ENCODE measurements around the gene APBB2.

DNA sequence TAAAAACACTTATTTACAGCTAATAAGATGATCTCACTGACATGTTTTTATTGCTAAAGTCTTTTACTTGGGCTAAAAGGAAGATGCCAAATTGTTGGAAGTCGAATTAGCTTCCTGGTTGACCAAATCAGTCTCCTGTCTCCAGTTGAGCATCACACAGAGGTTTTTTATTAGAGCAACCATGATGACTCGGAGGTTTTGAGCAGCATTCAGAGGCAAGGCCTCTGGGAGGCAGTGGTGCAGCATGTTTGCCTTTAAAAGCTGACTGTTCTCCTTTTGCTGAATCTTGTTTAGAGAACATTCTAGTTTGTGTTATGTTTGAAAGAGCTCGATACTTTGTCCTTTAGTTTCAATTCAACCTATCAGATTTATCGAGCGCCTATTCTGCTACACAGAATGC, 44.4 kb upstream of the APBB2 start:
- TF ChIP-seq, protein P1, sequence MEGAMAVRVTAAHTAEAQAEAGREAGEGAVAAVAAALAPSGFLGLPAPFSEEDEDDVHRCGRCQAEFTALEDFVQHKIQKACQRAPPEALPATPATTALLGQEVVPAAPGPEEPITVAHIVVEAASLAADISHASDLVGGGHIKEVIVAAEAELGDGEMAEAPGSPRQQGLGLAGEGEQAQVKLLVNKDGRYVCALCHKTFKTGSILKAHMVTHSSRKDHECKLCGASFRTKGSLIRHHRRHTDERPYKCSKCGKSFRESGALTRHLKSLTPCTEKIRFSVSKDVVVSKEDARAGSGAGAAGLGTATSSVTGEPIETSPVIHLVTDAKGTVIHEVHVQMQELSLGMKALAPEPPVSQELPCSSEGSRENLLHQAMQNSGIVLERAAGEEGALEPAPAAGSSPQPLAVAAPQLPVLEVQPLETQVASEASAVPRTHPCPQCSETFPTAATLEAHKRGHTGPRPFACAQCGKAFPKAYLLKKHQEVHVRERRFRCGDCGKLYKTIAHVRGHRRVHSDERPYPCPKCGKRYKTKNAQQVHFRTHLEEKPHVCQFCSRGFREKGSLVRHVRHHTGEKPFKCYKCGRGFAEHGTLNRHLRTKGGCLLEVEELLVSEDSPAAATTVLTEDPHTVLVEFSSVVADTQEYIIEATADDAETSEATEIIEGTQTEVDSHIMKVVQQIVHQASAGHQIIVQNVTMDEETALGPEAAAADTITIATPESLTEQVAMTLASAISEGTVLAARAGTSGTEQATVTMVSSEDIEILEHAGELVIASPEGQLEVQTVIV (IDR thresholded peaks at IDR 0.05; ENCODE audit: borderline replicate concordance, partially characterized antibody): no peak
- TF ChIP-seq TAF1 (IDR thresholded peaks at IDR 0.05; ENCODE audit: borderline replicate concordance, low read depth, low read length): no peak
